Gastrocnemius medialis (tissue), 4 donors: ENCODE data around the gene NODAL.

Experiments
- CTCF ChIP-seq, 5 experiments: fragments of 450-650 bp in 3 of 5; fragments of 200-600 bp in 2 of 5; sonication (generic) in 2 of 5; IDR thresholded peaks in 4 of 5; conservative IDR thresholded peaks in 1 of 5; 1 replicate in 4 of 5; 2 replicates in 1 of 5; pipeline ENCODE4 v1.5.1; 2016 to 2019; ENCODE audit warnings: antibody characterized with exemption in 5 of 5, mild to moderate bottlenecking in 3 of 5, moderate library complexity in 3 of 5
- POLR2A ChIP-seq, 2 donors: fragments of 450-650 bp; IDR thresholded peaks; one replicate each; pipeline ENCODE4 v1.6.1; 2017; ENCODE audit warnings: antibody characterized with exemption in 2 of 2, mild to moderate bottlenecking in 2 of 2, moderate library complexity in 2 of 2

- TF ChIP-seq CTCF (IDR thresholded peaks at IDR 0.05 in 4 of 5, conservative IDR thresholded peaks at IDR 0.05 in 1 of 5) (no peak), POLR2A (IDR thresholded peaks at IDR 0.05) (no peak)
These were observed 7.8 kb downstream of the NODAL start for GRCh38 chr10:70433581-70434280.
